ENCODE measurements around the gene EIPR1.

DNA sequence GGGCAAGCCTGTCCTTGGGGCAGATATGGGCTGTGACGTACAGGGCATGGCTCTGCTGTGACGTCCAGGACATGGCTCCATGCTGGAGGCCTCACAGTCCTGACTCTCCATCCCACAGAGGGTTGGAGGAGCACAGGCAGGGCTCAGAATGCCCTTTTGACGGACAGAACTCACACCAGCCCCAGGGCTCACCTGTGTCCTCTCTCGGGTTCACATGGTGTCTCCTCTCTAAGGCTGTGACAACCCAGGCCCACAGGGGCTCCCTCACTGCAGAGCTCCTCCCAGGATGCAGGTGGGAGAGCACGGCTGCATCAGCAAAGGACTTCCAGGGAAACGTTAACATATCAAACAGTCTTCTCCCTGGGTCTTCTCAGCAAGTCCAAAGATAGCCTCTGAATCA lies 133.8 kb downstream of the EIPR1 start:
- TF ChIP-seq, protein P1, sequence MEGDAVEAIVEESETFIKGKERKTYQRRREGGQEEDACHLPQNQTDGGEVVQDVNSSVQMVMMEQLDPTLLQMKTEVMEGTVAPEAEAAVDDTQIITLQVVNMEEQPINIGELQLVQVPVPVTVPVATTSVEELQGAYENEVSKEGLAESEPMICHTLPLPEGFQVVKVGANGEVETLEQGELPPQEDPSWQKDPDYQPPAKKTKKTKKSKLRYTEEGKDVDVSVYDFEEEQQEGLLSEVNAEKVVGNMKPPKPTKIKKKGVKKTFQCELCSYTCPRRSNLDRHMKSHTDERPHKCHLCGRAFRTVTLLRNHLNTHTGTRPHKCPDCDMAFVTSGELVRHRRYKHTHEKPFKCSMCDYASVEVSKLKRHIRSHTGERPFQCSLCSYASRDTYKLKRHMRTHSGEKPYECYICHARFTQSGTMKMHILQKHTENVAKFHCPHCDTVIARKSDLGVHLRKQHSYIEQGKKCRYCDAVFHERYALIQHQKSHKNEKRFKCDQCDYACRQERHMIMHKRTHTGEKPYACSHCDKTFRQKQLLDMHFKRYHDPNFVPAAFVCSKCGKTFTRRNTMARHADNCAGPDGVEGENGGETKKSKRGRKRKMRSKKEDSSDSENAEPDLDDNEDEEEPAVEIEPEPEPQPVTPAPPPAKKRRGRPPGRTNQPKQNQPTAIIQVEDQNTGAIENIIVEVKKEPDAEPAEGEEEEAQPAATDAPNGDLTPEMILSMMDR (conservative IDR thresholded peaks at IDR 0.05; ENCODE audit: low read depth in 2 of 2) = no peak
- TF ChIP-seq EZH2 (IDR thresholded peaks at IDR 0.05; ENCODE audit: low read depth, unreplicated experiment) (no peak), NANOG (IDR thresholded peaks at IDR 0.05; ENCODE audit: borderline replicate concordance) (no peak), POLR2AphosphoS5 (IDR thresholded peaks at IDR 0.05; ENCODE audit: low read depth) (no peak), JUNB (IDR thresholded peaks at IDR 0.05; ENCODE audit: unreplicated experiment) (no peak), EZH2phosphoT487 (IDR thresholded peaks at IDR 0.05; ENCODE audit: unreplicated experiment) (no peak), STAT1 (IDR thresholded peaks at IDR 0.05; ENCODE audit: unreplicated experiment) (no peak), CREB1 (CRISPR knock-in tag; IDR thresholded peaks at IDR 0.05; ENCODE audit: low read depth) (no peak), ZNF114 (CRISPR knock-in tag; IDR thresholded peaks at IDR 0.05) (no peak), ZNF331 (CRISPR knock-in tag; IDR thresholded peaks at IDR 0.05; ENCODE audit: low read depth) (no peak)
- TF ChIP-seq, protein P2, sequence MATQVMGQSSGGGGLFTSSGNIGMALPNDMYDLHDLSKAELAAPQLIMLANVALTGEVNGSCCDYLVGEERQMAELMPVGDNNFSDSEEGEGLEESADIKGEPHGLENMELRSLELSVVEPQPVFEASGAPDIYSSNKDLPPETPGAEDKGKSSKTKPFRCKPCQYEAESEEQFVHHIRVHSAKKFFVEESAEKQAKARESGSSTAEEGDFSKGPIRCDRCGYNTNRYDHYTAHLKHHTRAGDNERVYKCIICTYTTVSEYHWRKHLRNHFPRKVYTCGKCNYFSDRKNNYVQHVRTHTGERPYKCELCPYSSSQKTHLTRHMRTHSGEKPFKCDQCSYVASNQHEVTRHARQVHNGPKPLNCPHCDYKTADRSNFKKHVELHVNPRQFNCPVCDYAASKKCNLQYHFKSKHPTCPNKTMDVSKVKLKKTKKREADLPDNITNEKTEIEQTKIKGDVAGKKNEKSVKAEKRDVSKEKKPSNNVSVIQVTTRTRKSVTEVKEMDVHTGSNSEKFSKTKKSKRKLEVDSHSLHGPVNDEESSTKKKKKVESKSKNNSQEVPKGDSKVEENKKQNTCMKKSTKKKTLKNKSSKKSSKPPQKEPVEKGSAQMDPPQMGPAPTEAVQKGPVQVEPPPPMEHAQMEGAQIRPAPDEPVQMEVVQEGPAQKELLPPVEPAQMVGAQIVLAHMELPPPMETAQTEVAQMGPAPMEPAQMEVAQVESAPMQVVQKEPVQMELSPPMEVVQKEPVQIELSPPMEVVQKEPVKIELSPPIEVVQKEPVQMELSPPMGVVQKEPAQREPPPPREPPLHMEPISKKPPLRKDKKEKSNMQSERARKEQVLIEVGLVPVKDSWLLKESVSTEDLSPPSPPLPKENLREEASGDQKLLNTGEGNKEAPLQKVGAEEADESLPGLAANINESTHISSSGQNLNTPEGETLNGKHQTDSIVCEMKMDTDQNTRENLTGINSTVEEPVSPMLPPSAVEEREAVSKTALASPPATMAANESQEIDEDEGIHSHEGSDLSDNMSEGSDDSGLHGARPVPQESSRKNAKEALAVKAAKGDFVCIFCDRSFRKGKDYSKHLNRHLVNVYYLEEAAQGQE (IDR thresholded peaks at IDR 0.05; ENCODE audit: unreplicated experiment) = no peak
- TF ChIP-seq, protein P3, sequence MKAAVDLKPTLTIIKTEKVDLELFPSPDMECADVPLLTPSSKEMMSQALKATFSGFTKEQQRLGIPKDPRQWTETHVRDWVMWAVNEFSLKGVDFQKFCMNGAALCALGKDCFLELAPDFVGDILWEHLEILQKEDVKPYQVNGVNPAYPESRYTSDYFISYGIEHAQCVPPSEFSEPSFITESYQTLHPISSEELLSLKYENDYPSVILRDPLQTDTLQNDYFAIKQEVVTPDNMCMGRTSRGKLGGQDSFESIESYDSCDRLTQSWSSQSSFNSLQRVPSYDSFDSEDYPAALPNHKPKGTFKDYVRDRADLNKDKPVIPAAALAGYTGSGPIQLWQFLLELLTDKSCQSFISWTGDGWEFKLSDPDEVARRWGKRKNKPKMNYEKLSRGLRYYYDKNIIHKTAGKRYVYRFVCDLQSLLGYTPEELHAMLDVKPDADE (IDR thresholded peaks at IDR 0.05) = no peak
